Stimulated activated CD8-positive, alpha-beta memory T cell treated with anti-CD3 and anti-CD28 coated beads, Interleukin-7, amount 100 ng/mL, for 1 hour (primary cell): ENCODE measurements around the gene ANO2.

Source experiments
- DNase-seq, 2 donors: peaks; one replicate each; pipeline ENCODE4 v3.0.0-alpha.2; 2020; ENCODE audit warnings: low read depth in 2 of 2

ANO2 gene

GRCh38 chr12:5582018-5582417 lies 363.0 kb downstream of the ANO2 start:
- no peak for DNase-seq

DNA sequence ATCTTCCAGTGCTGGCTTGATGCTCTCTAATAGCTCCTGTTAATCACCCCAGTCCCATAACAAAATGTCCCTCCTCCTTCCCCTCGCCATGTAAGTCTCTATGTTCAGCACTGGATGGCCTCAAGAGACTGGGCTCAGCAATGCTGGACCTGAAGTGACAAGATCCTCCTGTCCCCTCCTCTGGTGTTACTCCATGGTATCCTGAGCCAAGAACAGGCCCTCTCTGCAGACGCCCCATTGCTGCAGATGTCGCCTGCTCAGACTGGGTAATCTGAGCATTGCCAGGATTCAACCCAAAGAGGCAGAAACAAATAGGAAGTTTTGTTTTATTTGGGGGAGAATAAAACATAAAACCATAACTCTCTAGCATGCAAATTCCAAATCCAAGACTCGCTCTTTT lies 363.4 kb downstream of the ANO2 start:
- DNase-seq, result no peak

DNA sequence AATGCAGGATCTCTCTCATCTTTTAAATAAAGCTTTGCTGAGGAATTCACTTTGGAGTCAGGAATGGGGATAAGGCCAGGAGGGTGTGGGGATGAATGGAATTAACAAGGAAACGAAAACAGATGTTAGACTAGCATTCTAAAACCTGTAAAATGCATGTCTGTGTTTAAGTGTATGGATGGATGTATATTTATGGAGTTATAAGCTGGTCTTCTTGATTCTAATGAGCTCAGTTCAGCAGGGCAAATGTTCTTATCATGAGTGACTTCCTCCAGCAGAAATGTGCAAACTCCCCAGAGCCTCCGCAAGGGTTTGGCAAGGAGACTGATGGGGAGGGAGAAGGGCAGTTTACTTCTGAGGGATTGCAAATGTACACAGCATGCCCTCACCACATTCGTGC lies 364.0 kb downstream of the ANO2 start:
- DNase-seq, result no peak

DNA sequence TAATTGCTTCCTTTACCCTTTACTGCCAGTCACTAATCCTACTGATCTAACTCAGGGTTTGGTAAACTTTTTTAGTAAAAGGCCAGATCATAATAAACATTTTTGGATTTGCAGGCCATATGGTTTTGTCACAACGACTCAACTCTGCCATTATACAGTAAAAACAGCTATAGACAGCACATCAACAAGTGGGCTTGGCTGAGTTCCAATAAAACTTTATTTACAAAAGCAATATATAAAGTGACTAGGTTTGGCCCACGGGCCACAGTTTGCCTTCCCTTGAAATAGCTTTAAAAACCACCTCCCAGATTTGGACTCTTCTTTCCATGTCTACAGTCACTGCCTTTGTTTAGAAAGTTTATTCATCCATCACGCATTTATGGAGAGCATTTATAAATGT lies 366.3 kb downstream of the ANO2 start:
- no peak for DNase-seq

DNA sequence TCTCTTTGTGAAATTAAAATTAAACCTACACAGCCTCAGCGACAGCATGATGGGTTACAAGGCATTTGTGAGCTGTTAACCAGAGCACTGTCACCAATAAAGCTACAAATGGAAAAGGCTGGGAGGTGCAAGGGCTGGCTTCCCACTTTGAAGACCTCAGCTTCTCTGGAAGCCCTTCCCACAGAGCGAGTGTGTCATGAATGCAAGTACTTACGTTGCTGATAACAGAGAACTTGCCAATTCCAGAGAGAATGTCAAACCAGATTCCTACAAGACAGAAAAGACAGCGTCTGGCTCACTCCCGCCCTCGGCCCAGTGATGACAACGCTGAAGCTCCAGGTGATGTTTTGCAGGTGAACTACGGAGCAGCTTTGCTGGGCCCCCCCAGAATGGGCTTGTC lies 367.3 kb downstream of the ANO2 start:
- no peak for DNase-seq

- no peak for DNase-seq
Measured at GRCh38 chr12:5577211-5577612, 367.8 kb downstream of the ANO2 start.

DNA sequence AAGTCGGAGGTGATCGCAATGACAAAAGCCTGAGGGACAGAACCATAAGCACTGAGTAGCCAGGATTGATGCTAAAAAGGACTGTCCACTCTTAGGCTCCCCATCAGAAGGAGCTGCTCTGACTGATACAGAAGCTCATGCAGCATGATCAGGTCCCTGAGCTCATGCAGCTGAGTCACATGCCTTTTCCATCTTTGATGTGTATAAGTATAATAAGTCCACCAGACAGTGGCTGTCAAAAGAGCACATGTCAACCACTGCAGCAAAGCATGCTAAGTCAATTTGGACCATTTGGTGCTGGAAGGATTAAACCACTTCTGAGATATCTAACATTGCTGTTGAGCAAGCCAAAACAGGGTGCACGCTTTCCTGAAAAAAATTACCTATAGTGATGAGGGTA lies 369.1 kb downstream of the ANO2 start:
- DNase-seq, result no peak

DNA sequence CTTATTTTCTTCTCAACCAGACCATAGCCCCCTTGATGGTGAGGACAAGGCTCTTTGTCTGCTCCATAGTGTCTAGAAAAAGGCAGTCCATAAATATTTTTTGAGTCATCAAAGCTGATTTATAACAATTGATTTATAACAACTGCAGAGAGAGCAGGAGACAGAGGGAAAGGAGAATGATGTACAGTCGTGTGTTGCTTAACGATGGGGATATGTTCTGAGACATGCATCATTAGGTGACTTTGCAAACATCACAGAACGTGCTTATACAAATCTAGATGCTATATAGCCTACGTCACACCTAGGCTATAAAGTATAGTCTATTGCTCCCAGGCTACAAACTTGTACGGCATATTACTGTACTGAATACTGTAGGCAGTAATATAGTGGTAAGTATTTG lies 369.8 kb downstream of the ANO2 start:
- DNase-seq, result no peak

DNA sequence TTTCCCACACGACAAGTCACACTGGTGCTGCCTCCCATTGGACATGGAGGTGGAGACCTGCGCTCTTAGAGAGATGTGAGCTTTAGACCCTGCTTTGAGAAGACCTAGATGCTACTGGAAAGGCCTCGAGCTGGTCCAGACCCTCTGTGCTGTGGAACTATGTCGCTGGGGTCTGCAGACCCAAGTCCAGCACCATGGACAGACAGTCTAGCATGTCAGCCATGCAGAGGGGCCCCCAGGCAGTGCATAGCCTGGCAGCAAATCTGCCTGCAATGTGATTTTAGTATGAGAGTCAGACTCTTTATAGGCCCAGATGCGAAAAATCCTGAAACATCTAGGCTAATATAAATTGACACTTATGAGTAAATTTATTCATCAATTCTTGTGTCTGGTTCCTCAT lies 371.7 kb downstream of the ANO2 start:
- DNase-seq, result no peak

DNA sequence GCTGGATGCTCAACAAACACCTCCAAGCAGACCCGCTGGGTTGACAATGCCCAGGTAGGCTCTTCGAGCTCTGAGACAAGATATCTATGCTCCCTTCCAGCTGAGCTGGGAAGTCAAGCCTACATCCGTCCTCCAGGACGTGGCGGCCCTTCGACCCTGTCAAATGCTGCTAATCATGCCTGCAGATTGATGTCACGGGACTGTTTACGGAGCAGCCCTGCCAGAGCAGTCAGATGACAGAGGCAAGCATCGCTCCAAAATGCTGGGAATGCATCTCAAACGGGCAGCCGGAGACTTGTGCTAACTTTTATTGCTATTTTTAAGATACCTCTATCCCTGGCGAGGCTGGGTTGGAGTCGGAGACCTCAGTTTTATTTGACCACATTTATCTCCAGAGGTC lies 373.9 kb downstream of the ANO2 start:
- DNase-seq, result no peak

GRCh38 chr12:5570416-5570815 lies 374.6 kb downstream of the ANO2 start:
- no peak for DNase-seq

GRCh38 chr12:5568325-5568981 lies 376.6 kb downstream of the ANO2 start:
- DNase-seq, result no peak

DNA sequence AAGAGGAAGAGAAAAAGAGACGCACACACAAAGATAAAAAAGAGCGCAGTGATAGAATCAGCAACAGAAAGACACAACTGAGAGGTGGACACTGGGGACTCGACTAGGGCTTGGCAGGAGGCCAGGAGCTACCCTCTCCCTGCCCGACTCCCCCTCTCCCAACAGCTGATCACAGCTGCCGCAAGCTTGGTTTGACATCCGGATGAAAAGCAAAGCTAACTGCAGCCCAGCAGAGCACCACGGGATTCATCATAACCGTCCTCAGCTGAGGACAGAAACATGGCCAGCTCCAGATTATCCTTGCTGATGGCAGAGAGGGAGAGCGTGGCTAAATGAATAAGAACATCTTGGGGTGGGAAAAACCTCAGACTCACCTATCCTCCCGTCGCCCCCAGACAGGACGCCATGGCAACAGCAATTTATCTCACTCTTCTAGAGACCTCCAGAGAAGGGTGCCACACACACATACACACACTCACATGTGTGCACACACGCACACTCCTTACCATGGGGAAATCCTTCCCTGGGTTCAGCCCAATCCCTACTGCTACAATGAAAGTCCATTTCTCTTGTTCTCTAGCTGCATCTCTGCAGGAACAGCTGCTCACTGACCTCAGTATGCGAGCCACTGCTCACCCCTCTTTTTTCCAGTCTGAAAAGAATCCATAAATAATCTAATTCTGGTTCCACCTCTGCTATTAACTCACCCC lies 377.9 kb downstream of the ANO2 start:
- no peak for DNase-seq

DNA sequence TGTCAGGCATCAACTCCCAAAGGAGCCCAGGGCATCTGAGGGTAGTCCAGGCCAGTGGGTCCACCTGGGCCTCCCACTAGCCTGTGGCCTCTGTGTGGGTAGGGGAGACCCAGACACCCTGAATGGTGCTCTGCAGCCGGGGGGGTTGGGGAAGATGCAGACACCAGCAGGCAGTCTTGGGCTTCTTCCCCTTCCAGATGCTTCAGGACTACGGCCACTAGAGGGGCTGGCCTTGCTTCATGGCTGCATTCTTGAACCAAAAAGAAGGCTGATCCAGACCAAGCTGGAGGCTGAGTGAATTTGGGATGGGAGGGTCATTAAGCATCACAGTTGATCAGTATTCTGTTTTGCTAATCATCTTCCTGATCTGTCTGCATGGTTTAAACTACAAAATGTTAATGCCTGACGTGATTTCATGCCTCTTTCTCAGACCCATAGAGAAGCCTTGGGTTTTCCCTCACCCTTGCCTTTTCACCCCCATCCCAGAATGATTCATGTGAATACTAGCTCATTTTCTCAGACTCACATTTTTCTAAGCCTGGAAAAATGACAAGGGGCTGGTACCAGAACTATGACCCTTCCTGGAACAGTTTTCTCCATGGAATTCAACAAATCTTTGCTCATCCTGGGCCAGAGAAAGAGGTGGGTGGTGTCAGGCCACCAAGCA lies 379.0 kb downstream of the ANO2 start:
- DNase-seq, result no peak

GRCh38 chr12:5562581-5562980 lies 382.5 kb downstream of the ANO2 start:
- no peak for DNase-seq

DNA sequence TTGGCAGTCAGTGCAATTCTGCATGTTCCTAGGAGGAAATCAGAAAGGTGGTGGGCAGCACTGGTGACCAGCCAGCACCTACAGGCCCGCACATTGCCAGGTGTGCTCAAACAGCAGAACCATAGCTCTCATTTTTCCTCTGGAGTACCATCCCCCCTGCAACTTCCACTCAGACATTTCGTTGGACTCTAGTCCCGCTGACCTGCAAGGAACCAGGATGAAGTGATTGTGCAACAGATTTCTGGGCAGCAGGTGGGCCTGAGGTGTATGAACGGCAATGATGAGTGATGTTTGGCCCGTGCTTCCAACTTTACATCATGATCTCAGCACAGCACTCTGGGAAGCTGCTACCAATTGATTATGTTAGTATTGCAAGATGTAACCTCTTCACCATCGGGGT lies 383.2 kb downstream of the ANO2 start:
- DNase-seq, result no peak

DNA sequence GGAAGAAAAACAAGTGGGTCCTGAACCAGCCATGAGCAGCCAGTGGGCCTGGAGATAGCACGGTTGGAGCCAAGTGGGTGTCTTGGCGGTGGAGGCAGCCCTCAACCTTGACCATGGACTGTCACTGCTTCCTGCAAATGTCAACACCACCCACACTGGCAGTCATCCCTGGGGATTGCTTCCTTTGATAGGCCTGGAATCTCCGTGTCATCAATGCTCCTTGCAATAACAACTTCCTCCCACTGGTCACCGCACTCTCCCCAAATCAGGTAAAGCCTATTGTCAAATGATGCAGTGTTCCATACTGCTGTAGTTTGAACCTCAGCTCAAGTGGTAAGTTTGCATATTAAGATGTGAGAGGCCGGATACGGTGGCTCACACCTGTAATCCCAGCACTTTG lies 384.0 kb downstream of the ANO2 start:
- DNase-seq, result no peak

- DNase-seq, result no peak
Measured at GRCh38 chr12:5560265-5560664, 384.8 kb downstream of the ANO2 start.

GRCh38 chr12:5557906-5558305 lies 387.2 kb downstream of the ANO2 start:
- DNase-seq, result no peak

GRCh38 chr12:5556946-5557673 lies 387.9 kb downstream of the ANO2 start:
- no peak for DNase-seq

DNA sequence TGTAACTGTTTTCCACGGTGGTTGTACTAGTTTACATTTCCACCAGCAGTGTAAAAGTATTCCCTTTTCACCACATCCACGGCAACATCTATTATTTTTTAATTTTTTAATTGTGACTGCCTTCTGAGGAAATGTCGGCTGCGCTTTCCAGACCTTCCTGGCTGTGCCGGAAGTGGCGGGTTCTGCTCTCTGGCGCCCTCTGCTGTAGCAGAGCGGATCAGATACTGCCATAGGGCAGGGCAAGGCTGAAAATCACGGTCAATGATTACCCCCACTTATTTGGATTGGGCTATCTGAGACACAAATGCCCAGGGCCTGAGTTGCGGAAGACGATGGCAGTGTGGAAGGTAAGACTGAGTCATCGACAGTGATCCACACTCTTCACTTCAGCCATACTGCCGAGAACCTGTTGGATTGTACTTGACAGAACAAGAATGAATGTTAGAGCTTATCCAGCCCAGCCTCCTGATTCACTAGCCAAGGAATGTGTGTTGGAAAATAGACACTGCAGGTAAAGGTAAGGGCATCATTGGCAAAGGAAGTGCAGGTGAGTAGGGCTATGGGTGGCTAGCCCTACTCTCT lies 388.9 kb downstream of the ANO2 start:
- DNase-seq, result no peak

DNA sequence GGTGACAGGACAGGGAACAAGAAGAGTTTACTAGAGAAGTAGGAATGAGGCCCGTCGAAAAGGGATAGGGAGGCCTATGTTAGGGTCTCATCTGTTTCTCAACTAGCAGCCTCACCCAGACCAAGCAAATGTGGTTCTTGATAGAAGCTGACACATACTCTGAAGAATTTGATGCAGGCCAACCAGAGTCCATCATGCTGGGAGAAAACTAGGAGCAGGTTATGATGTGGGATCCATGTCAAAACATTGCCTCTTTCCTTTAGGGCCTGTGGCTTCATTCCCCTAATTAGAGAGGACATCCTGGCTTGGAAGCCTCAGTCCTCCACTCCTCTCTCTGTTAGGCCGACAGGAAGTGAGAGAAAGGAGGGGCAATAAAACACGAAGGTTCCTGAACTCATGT lies 390.3 kb downstream of the ANO2 start:
- DNase-seq, result no peak
